SK-N-DZ (cell line): ENCODE results near the gene LYPD6B.
A peak's percentile ranks its signal among the peaks of the same experiment; 100 is the strongest.

Experiments
- DNase-seq: peaks from one replicate; pipeline ENCODE4 v3.0.0-alpha.2; 2015; ENCODE audit warnings: low spot score

Gene LYPD6B

GRCh38 chr2:149070681-149071320 is 32.3 kb downstream of the LYPD6B start:
- no peak for DNase-seq

- DNase-seq: no peak
Observed at GRCh38 chr2:149075105-149075504, 36.6 kb downstream of the LYPD6B start.

GRCh38 chr2:149075853-149076252 is 37.4 kb downstream of the LYPD6B start:
- DNase-seq: no peak

- no peak for DNase-seq
Observed at GRCh38 chr2:149076863-149077412, 38.4 kb downstream of the LYPD6B start.

- no peak for DNase-seq
Observed at GRCh38 chr2:149077861-149078260, 39.4 kb downstream of the LYPD6B start.

GRCh38 chr2:149080099-149080498 is 41.6 kb downstream of the LYPD6B start:
- no peak for DNase-seq

- no peak for DNase-seq
Observed at GRCh38 chr2:149080971-149081370, 42.5 kb downstream of the LYPD6B start.

- no peak for DNase-seq
Observed at GRCh38 chr2:149082079-149082478, 43.6 kb downstream of the LYPD6B start.

- peak; percentile 5 for DNase-seq
Observed at GRCh38 chr2:149082735-149083134, 44.2 kb downstream of the LYPD6B start.

- DNase-seq: no peak
Observed at GRCh38 chr2:149084924-149085795, 46.7 kb downstream of the LYPD6B start.

GRCh38 chr2:149087751-149088150 is 49.3 kb downstream of the LYPD6B start:
- no peak for DNase-seq

- DNase-seq: no peak
Observed at GRCh38 chr2:149089068-149089467, 50.6 kb downstream of the LYPD6B start.

- no peak for DNase-seq
Observed at GRCh38 chr2:149090706-149091105, 52.2 kb downstream of the LYPD6B start.

GRCh38 chr2:149093579-149093978 is 55.1 kb downstream of the LYPD6B start:
- no peak for DNase-seq

GRCh38 chr2:149094217-149095015 is 55.9 kb downstream of the LYPD6B start:
- DNase-seq: no peak

GRCh38 chr2:149098701-149099100 is 60.2 kb downstream of the LYPD6B start:
- no peak for DNase-seq

- no peak for DNase-seq
Observed at GRCh38 chr2:149099298-149099697, 60.8 kb downstream of the LYPD6B start.

GRCh38 chr2:149100739-149101699 is 62.5 kb downstream of the LYPD6B start:
- no peak for DNase-seq

GRCh38 chr2:149101818-149102217 is 63.3 kb downstream of the LYPD6B start:
- DNase-seq: no peak

- no peak for DNase-seq
Observed at GRCh38 chr2:149103081-149103620, 64.7 kb downstream of the LYPD6B start.
